PC-9 (cell line): Measurements from ENCODE around the gene RCN1.

ENCODE experiments used
- CTCF ChIP-seq: fragments of 200-600 bp; sonication (generic); conservative IDR thresholded peaks from 2 replicates; pipeline ENCODE4 v1.6.1; 2017; ENCODE audit warnings: mixed run types, antibody characterized with exemption, mild to moderate bottlenecking, moderate library complexity
- EZH2 ChIP-seq: fragments of 200-600 bp; sonication (generic); IDR thresholded peaks from 2 replicates; pipeline ENCODE4 v1.8.0; 2017; ENCODE audit warnings: antibody characterized with exemption, low read depth

- TF ChIP-seq CTCF (no peak), EZH2 (no peak)
Measured at GRCh38 chr11:32153747-32154146, 62.9 kb downstream of the RCN1 start.
